ENCODE data around the gene PIWIL4. TPM values are rescaled to one million over a fixed set of nuclear protein-coding genes. Genes with fewer than 3 reads are reported as not detected.
"Not testable (repeated sequence)": the region's sequence is repeated elsewhere in the genome, so short reads cannot be mapped to it uniquely, and the experiment has no call there.

The PIWIL4 gene
- total RNA-seq, 1 experiment from 2014 or later = 7.7 TPM

- CTCF ChIA-PET = no interaction called here
- BruUV-seq (replicated peaks) = no TSS peak
- Mint-ChIP-seq H3K9me3 (ENCODE audit: low read depth, unreplicated experiment) (no peaks in the 10 kb centered on the region), H3K4me1 (ENCODE audit: low read depth, unreplicated experiment) (peaks cover 13% of the 10 kb centered on the region), H3K36me3 (ENCODE audit: insufficient read depth, unreplicated experiment) (no peaks in the 10 kb centered on the region), H3K27ac (ENCODE audit: unreplicated experiment) (no peak overlapping the region), H3K4me3 (ENCODE audit: low read depth, unreplicated experiment) (no peak overlapping the region), H3K27me3 (ENCODE audit: unreplicated experiment) (no peaks in the 10 kb centered on the region)
- no peak for TF ChIP-seq CTCF (IDR thresholded peaks at IDR 0.05; ENCODE audit: unreplicated experiment)
- no peak for DNase-seq
- intact Hi-C loops (cut with micrococcal nuclease; ENCODE audit: unreplicated experiment) = no loop called here
These were observed 1.5 kb downstream of the PIWIL4 start for GRCh38 chr11:94568717-94569116.

GRCh38 chr11:94572975-94573374 is 5.8 kb downstream of the PIWIL4 start:
- H3K4me1 Mint-ChIP-seq (ENCODE audit: low read depth, unreplicated experiment); H3K27me3 Mint-ChIP-seq (ENCODE audit: unreplicated experiment); H3K9me3 Mint-ChIP-seq (ENCODE audit: low read depth, unreplicated experiment); H3K27ac Mint-ChIP-seq (ENCODE audit: unreplicated experiment); BruUV-seq (replicated peaks); DNase-seq; intact Hi-C loops (cut with micrococcal nuclease; ENCODE audit: unreplicated experiment); H3K36me3 Mint-ChIP-seq (ENCODE audit: insufficient read depth, unreplicated experiment); CTCF ChIA-PET; H3K4me3 Mint-ChIP-seq (ENCODE audit: low read depth, unreplicated experiment): not testable (repeated sequence)

GRCh38 chr11:94574193-94574961 is 7.2 kb downstream of the PIWIL4 start:
- H3K9me3 Mint-ChIP-seq (ENCODE audit: low read depth, unreplicated experiment) = no peaks in the 10 kb centered on the region
- no peak for DNase-seq
- H3K27ac Mint-ChIP-seq (ENCODE audit: unreplicated experiment) = no peak overlapping the region
- TF ChIP-seq CTCF (IDR thresholded peaks at IDR 0.05; ENCODE audit: unreplicated experiment) = no peak
- no peaks in the 10 kb centered on the region for H3K36me3 Mint-ChIP-seq (ENCODE audit: insufficient read depth, unreplicated experiment)
- CTCF ChIA-PET = no interaction called here
- no peak overlapping the region for H3K4me3 Mint-ChIP-seq (ENCODE audit: low read depth, unreplicated experiment)
- no peaks in the 10 kb centered on the region for H3K4me1 Mint-ChIP-seq (ENCODE audit: low read depth, unreplicated experiment)
- H3K27me3 Mint-ChIP-seq (ENCODE audit: unreplicated experiment) = no peaks in the 10 kb centered on the region
- intact Hi-C loops (cut with micrococcal nuclease; ENCODE audit: unreplicated experiment) = no loop called here
- no TSS peak for BruUV-seq (replicated peaks)

- no peaks in the 10 kb centered on the region for H3K9me3 Mint-ChIP-seq (ENCODE audit: low read depth, unreplicated experiment)
- no peak for TF ChIP-seq CTCF (IDR thresholded peaks at IDR 0.05; ENCODE audit: unreplicated experiment)
- H3K27ac Mint-ChIP-seq (ENCODE audit: unreplicated experiment) = no peak overlapping the region
- no peaks in the 10 kb centered on the region for H3K4me1 Mint-ChIP-seq (ENCODE audit: low read depth, unreplicated experiment)
- no peaks in the 10 kb centered on the region for H3K27me3 Mint-ChIP-seq (ENCODE audit: unreplicated experiment)
- no peak overlapping the region for H3K4me3 Mint-ChIP-seq (ENCODE audit: low read depth, unreplicated experiment)
- BruUV-seq (replicated peaks) = no TSS peak
- intact Hi-C loops (cut with micrococcal nuclease; ENCODE audit: unreplicated experiment) = no loop called here
- CTCF ChIA-PET = no interaction called here
- no peak for DNase-seq
- no peaks in the 10 kb centered on the region for H3K36me3 Mint-ChIP-seq (ENCODE audit: insufficient read depth, unreplicated experiment)
These were observed 9.1 kb downstream of the PIWIL4 start for GRCh38 chr11:94576306-94576705.

GRCh38 chr11:94577841-94578240 is 10.7 kb downstream of the PIWIL4 start:
- no peak overlapping the region for H3K4me3 Mint-ChIP-seq (ENCODE audit: low read depth, unreplicated experiment)
- CTCF ChIA-PET = no interaction called here
- no peaks in the 10 kb centered on the region for H3K27me3 Mint-ChIP-seq (ENCODE audit: unreplicated experiment)
- intact Hi-C loops (cut with micrococcal nuclease; ENCODE audit: unreplicated experiment) = no loop called here
- no peaks in the 10 kb centered on the region for H3K9me3 Mint-ChIP-seq (ENCODE audit: low read depth, unreplicated experiment)
- no peak for DNase-seq
- peaks cover 10% of the 10 kb centered on the region for H3K4me1 Mint-ChIP-seq (ENCODE audit: low read depth, unreplicated experiment)
- no peak overlapping the region for H3K27ac Mint-ChIP-seq (ENCODE audit: unreplicated experiment)
- BruUV-seq (replicated peaks) = no TSS peak
- no peaks in the 10 kb centered on the region for H3K36me3 Mint-ChIP-seq (ENCODE audit: insufficient read depth, unreplicated experiment)
- TF ChIP-seq CTCF (IDR thresholded peaks at IDR 0.05; ENCODE audit: unreplicated experiment) = no peak

All from Calu3 (cell line).